T-helper 2 cell (primary cell): ENCODE measurements around the gene OLR1.
"Not testable (repeated sequence)": the region's sequence is repeated elsewhere in the genome, so short reads cannot be mapped to it uniquely, and the experiment has no call there.

Experiments used
- DNase-seq, 5 experiments: peaks; one replicate each; pipeline versions ENCODE4 v3.0.0 to v3.0.0-alpha.2; 2012 to 2022

OLR1 gene

GRCh38 chr12:10190558-10191388 is 18.8 kb upstream of the OLR1 start:
- peak in 2 of 5 experiments; percentile 15 to 63 for DNase-seq

- no peak for DNase-seq
Observed at GRCh38 chr12:10189653-10190052, 17.7 kb upstream of the OLR1 start.

GRCh38 chr12:10186958-10187357 is 15.0 kb upstream of the OLR1 start:
- not testable (repeated sequence) for DNase-seq

GRCh38 chr12:10186299-10186698 is 14.4 kb upstream of the OLR1 start:
- no peak for DNase-seq

- no peak for DNase-seq
Observed at GRCh38 chr12:10184261-10184843, 12.4 kb upstream of the OLR1 start.

GRCh38 chr12:10182354-10183049 is 10.6 kb upstream of the OLR1 start:
- DNase-seq = no peak

GRCh38 chr12:10179776-10180181 is 7.8 kb upstream of the OLR1 start:
- DNase-seq = no peak

GRCh38 chr12:10178821-10179220 is 6.9 kb upstream of the OLR1 start, which contains the start of gene TMEM52B:
Gene TMEM52B, plus strand, starts transcription at chr12:10179032. Its CDS starts 543 bp downstream, at chr12:10179575.
- DNase-seq = no peak

GRCh38 chr12:10175846-10176636 is 4.1 kb upstream of the OLR1 start:
- no peak for DNase-seq

GRCh38 chr12:10174986-10175614 is 3.2 kb upstream of the OLR1 start:
- no peak for DNase-seq

- DNase-seq = no peak
Observed at GRCh38 chr12:10170216-10170615, 1.7 kb downstream of the OLR1 start.

GRCh38 chr12:10169104-10169503 is 2.8 kb downstream of the OLR1 start:
- no peak for DNase-seq

GRCh38 chr12:10167599-10167998 is 4.3 kb downstream of the OLR1 start:
- DNase-seq = no peak

- DNase-seq = no peak
Observed at GRCh38 chr12:10165421-10165820, 6.5 kb downstream of the OLR1 start.

GRCh38 chr12:10163084-10163483 is 8.8 kb downstream of the OLR1 start:
- DNase-seq = no peak

GRCh38 chr12:10160617-10161385 is 11.1 kb downstream of the OLR1 start:
- no peak for DNase-seq

- no peak for DNase-seq
Observed at GRCh38 chr12:10159280-10159679, 12.7 kb downstream of the OLR1 start.

GRCh38 chr12:10158406-10158805 is 13.5 kb downstream of the OLR1 start:
- DNase-seq = peak in 1 of 5 experiments; percentile 17

GRCh38 chr12:10155966-10156365 is 16.0 kb downstream of the OLR1 start:
- no peak for DNase-seq

- DNase-seq = no peak
Observed at GRCh38 chr12:10154145-10154496, 17.8 kb downstream of the OLR1 start.
